OCI-LY3 (cell line): ENCODE measurements around the gene CDC25A.

Experiments used
- EZH2phosphoT487 ChIP-seq: fragments of 200-600 bp; shearing (Covaris generic); IDR thresholded peaks from 2 replicates; pipeline ENCODE4 v1.6.1; 2018; ENCODE audit warnings: antibody characterized with exemption, mixed run types, low read depth
- TF ChIP-seq, protein P1 (sequence below): fragments of 200-600, 300-600 bp; sonication (generic); IDR thresholded peaks from 2 replicates; pipeline ENCODE4 v1.5.1; 2014; ENCODE audit warnings: antibody characterized with exemption, low read length, low read depth

DNA sequence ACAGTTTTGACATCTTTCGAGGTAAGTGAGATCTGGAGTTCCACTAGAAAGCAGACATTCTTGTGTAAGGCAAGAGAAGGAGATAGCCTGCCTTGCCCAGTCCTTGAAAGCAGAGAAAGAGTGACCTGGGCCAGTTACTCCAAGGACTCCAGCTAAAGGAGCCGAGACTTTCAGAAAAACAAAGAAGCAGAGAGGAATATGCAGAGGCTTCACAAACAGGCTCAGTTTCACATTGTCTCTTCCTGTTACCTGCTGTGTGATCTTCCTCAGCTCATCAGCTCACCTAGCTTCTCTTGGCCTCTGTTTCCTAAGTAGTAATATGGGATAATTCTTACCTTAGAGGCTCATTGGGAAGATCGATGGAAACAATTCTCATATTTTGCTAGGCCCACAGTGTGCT, 81.0 kb downstream of the CDC25A start:
- TF ChIP-seq, protein P1, sequence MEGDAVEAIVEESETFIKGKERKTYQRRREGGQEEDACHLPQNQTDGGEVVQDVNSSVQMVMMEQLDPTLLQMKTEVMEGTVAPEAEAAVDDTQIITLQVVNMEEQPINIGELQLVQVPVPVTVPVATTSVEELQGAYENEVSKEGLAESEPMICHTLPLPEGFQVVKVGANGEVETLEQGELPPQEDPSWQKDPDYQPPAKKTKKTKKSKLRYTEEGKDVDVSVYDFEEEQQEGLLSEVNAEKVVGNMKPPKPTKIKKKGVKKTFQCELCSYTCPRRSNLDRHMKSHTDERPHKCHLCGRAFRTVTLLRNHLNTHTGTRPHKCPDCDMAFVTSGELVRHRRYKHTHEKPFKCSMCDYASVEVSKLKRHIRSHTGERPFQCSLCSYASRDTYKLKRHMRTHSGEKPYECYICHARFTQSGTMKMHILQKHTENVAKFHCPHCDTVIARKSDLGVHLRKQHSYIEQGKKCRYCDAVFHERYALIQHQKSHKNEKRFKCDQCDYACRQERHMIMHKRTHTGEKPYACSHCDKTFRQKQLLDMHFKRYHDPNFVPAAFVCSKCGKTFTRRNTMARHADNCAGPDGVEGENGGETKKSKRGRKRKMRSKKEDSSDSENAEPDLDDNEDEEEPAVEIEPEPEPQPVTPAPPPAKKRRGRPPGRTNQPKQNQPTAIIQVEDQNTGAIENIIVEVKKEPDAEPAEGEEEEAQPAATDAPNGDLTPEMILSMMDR = no peak
- TF ChIP-seq EZH2phosphoT487 = no peak
